NCI-H146 treated with DMSO at 0.1 percent for 48 hours (cell line): ENCODE measurements around the gene CAVIN3.
"Not testable (repeated sequence)": the region's sequence is repeated elsewhere in the genome, so short reads cannot be mapped to it uniquely, and the experiment has no call there.

Experiments used
- DNase-seq: peaks from one replicate; lab custom pipeline; 2025; ENCODE audit not compliant: unreplicated experiment; lab: John Stamatoyannopoulos, UW

Gene CAVIN3

GRCh38 chr11:6326303-6326702 is 6.0 kb upstream of the CAVIN3 start:
- DNase-seq, result no peak

- peak; percentile 93 for DNase-seq
Observed at GRCh38 chr11:6323291-6323905, 3.1 kb upstream of the CAVIN3 start.

DNA sequence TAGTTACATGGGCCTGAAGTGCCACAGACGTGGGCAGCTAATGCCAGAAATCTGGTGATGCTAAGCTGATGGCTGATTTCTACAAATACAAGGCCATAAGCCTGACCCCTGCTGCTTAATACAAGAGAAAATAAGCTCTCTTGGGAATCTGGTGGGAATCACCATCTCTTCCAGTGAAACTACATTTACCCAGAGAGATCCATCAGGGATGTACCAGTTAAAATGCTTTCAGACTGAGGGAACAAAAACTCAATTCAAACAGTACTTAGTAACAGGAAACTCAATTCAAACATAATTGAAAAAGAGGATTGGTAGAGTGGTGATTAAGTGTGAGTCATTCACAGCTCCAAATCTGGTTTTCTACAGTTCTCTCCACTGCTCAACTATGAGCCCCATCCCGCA is 1.7 kb upstream of the CAVIN3 start:
- peak; percentile 89 for DNase-seq

DNA sequence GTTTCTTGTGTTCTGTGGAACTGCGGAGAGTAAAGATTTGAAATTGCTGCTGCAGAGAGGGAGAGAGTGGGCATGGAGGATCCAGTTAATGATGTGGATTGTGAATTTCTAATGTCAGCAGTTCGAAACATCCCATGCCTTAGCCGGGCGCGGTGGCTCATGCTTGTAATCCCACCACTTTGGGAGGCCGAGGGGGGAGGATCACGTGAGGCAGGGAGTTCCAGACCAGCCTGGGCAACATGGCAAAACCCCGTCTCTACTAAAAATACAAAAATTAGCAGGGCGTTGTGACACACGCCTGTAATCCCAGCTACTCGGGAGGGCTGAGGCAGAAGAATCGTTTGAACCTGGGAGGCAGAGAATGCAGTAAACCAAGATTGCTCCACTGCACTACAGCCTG is 1.1 kb upstream of the CAVIN3 start:
- DNase-seq, result no peak

DNA sequence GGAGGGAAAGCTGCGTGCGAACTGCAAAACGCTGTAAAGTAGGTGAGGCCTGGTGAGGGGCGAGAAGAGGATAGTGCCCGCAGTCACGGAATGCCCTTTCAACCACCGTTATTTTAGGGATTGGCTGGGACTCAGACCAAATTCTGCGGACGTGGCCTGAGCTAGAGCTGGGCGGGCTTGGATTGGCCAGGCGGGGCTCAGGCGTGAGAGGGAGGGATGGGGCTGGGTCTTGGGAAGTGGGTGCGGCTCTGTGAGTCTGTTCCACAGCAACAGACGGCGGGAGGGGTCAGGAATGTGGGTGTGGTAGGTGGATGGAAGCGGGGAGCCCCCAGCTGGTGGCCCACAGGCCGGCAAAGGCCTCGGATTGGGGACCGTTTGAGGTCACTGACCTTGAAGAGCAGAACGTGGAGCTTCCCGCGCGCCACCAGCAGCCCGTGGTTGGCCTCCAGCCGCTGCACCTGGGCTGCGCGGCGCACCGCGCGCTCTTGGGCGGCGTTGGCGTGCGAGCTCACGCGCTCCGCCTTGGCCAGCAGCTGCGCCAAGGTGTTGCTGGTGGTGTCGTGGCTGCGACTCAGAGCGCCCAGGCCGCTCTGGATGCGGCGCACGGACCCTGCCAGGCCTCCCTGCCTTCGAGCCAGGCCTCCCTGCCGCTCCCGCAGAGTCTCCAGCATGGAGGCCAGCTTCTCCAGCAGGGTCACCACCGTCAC is 444 bp downstream of the CAVIN3 start:
- DNase-seq, result no peak

- DNase-seq, result no peak
Observed at GRCh38 chr11:6319001-6319703, 1.1 kb downstream of the CAVIN3 start.

DNA sequence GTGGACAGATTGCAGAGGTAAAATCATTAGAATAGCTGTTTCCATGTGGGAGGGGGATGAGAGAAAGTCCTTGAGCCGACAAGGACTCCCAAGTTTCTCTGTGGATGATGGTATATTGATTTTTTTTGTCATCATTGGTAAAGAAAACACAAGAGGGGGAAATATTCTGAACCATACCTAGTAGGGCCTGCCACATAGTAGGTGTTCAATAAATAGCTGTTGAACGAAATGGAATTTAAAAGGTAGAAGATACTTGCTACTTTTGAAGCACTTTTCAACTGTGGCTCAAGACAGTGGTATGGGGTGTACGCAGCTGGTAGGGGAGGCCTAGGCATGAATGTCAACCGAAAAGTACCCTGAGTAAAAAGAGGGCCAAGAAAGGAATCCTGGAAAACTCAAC is 2.1 kb downstream of the CAVIN3 start:
- no peak for DNase-seq

GRCh38 chr11:6315811-6316425 is 4.4 kb downstream of the CAVIN3 start:
- DNase-seq, result peak; percentile 72

- DNase-seq, result no peak
Observed at GRCh38 chr11:6312106-6312505, 8.2 kb downstream of the CAVIN3 start.

GRCh38 chr11:6307876-6308275 is 12.4 kb downstream of the CAVIN3 start:
- DNase-seq, result no peak

DNA sequence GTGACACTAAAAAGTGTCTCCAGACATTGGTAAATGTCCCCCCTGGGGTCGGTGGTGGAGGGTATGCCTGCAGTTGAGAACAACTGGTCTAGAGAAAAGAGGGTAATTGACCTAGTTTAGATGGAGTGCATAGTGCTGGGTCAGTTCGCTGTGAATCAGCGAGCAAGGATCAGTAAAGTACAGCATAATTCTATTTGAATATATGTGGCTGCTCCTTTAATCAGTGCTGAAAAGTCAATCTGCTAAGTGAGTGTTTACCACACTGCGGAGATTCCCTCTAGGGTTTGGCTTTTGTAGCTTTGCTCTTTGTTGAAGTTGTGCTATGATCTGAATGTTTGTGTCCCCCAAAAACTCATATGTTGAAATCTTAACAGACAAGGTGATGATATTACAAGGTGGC is 15.0 kb downstream of the CAVIN3 start:
- DNase-seq, result no peak

DNA sequence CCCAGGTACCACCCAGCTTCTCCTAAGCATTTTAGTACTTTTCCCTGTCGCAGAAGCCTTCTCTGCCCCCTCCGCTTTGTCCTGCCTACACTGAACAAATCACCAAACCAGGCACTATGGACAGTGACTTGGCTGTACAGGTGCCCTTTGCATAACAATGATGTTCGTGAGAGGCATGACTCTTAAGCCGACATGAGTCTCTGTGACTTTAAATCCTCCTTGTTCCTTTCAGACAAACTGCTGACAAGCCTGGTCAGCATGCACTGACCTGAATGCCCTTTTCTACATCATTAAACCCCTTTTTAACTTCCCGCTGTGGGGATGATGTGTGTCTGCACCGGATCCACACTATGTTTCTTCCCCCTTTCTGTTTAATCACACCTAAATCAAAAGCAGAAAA is 16.6 kb downstream of the CAVIN3 start:
- DNase-seq, result no peak

DNA sequence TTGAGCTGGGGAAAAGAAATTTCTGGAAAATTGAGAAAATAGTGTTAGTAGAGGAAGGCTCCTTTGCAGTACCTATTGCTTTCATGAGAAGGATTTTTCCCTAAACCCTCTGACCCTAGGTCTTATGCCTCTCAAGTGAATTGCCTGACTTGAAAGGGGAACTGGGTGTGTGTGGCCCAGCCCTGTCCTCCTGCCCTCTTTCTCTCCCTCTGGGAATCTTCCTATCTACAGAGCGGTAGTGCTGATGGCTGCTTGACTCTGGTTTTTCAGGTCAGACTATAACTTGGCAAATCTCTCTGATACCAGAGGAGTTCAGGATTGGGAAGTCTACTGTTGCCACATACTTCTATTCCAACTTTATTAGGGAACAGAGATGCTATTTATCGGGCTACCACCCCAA is 19.2 kb downstream of the CAVIN3 start:
- DNase-seq, result no peak

DNA sequence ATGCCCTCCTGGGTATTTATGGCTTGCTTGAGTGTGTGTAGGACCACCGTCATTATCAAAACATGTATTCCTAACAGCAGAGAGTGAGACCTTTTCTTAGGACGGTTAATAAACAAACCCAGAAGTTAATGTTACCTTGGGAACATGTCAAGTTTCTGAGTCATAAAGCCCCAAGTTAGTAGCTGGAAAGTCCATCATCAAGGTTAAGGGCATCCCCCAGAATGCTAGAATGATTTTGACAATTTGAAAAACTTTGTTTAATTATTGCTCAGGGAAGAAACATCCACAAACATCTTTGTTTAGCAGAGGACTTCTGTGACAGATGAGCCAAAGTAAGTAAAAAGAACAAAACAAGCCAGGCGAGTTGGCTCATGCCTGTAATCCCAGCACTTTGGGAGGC is 20.0 kb downstream of the CAVIN3 start:
- no peak for DNase-seq

DNA sequence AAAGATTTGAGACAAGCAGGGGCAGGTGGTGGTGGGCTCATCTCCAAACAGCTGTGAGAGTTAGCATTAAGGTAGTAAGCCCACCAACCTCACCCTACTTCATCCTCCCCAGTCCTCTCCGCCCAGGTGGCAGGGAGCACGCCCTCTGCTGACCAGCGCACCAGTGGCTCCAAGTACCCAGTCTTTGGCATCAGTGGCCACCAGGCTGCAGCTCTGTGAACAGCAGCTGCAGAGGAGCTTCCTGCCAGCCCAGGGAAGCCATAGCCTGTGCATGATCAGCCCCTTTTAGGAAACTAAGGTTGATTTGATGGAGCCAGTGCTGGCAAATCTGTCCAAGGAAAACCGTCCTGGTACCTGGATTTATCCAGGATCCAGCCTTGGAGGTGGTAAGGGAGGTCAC is 21.7 kb downstream of the CAVIN3 start:
- DNase-seq, result peak; percentile 29

DNA sequence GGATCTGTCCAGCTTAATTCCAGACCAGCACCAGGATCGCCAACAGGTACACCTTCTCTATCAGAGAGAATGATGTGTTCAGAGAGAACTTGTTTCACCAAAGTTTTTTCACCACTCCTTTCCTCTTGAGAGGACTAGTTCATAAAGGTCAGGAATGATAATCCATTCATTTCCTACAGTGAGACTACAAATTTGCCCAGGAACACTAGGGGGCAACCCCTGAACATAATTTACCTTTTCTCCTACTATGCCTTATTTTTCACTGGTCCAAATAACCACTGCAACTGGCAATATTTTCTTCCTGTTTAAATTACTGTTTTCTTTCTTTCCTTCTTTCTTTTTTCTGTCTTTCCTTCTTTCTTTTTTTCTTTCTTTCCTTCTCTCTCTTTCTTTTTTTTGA is 22.5 kb downstream of the CAVIN3 start:
- DNase-seq, result no peak

- DNase-seq, result no peak
Observed at GRCh38 chr11:6285019-6285418, 35.3 kb downstream of the CAVIN3 start.

DNA sequence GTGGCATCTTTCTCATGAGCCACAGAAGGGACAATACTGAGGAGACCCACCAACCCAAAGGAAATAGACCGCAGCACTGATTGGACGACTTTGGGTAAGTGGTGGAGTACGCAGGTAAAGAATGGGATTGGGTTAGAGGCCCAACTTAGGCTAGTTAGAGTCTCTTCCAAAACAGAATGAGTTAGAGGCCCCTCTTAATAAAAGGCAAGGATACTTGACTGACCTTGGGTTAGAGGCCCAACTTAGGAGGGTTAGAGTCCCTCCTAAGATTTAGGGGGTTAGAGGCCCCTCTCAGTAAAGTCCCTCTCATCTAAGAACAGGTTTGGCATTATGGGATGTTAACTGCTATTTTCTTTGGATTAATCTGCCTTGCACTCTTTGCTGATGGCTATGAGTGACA is 36.1 kb downstream of the CAVIN3 start:
- no peak for DNase-seq

GRCh38 chr11:6283453-6284023 is 36.8 kb downstream of the CAVIN3 start:
- DNase-seq, result no peak

GRCh38 chr11:6280809-6281208 is 39.5 kb downstream of the CAVIN3 start:
- not testable (repeated sequence) for DNase-seq

DNA sequence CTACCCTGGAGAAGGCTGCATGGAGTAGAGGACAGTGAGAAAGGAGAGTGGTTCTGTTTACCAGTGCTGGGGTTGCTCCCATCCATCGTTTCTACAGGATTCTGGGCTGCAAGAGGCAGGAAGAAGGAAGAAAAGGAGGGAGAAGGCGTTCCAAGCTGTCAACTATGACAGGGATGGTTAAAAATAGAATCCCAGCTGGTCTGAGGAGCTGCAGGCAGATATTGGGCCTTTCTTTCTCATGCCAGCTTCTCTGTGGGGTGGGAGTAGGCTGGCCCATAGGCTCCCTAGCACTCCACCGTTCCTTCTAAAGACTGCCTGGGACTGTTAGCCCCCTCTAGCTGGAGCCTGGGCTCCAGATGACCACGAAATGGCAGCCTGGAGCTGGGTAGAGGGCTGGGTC is 47.1 kb downstream of the CAVIN3 start:
- DNase-seq, result no peak

- no peak for DNase-seq
Observed at GRCh38 chr11:6271598-6271997, 48.7 kb downstream of the CAVIN3 start.
